Stomach (tissue), 9 donors: ENCODE data around the gene SETD9. TPM values are rescaled to one million over a fixed set of nuclear protein-coding genes. Genes with fewer than 3 reads are reported as not detected.

Source experiments
- DNase-seq, 2 donors: peaks; one replicate each; pipeline versions ENCODE4 v3.0.0 to v3.0.0-alpha.2; 2013 to 2019
- H3K27ac ChIP-seq, 5 donors: fragments of 200-600 bp in 4 of 5; sonication (generic) in 4 of 5; one replicate each; pipeline ENCODE4 v1.5.1; 2013 to 2019; ENCODE audit warnings: mild to moderate bottlenecking in 1 of 5, moderate library complexity in 1 of 5
- H3K27me3 ChIP-seq, 3 donors: fragments of 200-600 bp; sonication (generic); one replicate each; pipeline ENCODE4 v1.5.1; 2017 to 2019; ENCODE audit warnings: mixed run types in 1 of 3
- H3K36me3 ChIP-seq, 4 donors: fragments of 200-600 bp; sonication (generic); 1 replicate in 3 of 4; 2 replicates in 1 of 4; pipeline ENCODE4 v1.5.1; 2016 to 2019
- H3K4me1 ChIP-seq, 4 donors: fragments of 200-600 bp; sonication (generic); one replicate each; pipeline ENCODE4 v1.5.1; 2016 to 2019
- H3K4me3 ChIP-seq, 4 donors: fragments of 200-600 bp; sonication (generic) in 3 of 4; one replicate each; pipeline ENCODE4 v1.5.1; 2016 to 2019; ENCODE audit warnings: mild to moderate bottlenecking in 1 of 4
- H3K9me3 ChIP-seq, 4 donors: fragments of 200-600 bp; sonication (generic); one replicate each; pipeline ENCODE4 v1.5.1; 2016 to 2019
- CTCF ChIP-seq, 7 experiments: fragments of 450-650 bp in 4 of 7; fragments of 200-600 bp in 3 of 7; sonication (generic) in 3 of 7; IDR thresholded peaks; one replicate each; pipeline ENCODE4 v1.5.1; 2016 to 2019; ENCODE audit warnings: antibody characterized with exemption in 7 of 7, control low read depth in 2 of 7, mild to moderate bottlenecking in 1 of 7
- EP300 ChIP-seq: sonication (generic); formaldehyde crosslinking; IDR thresholded peaks from one replicate; pipeline ENCODE4 v1.6.1; 2017; ENCODE audit warnings: antibody characterized with exemption
- POLR2A ChIP-seq, 4 donors: fragments of 450-650 bp; IDR thresholded peaks; one replicate each; pipeline ENCODE4 v1.6.1; 2016; ENCODE audit warnings: antibody characterized with exemption in 4 of 4, control low read depth in 2 of 4, mild to moderate bottlenecking in 1 of 4, moderate library complexity in 1 of 4
- POLR2AphosphoS5 ChIP-seq, 3 donors: sonication (generic); formaldehyde crosslinking; IDR thresholded peaks; one replicate each; pipeline ENCODE4 v1.6.1; 2016; ENCODE audit warnings: antibody characterized with exemption in 3 of 3
- WGBS, 5 donors: extraction: QIAGEN DNeasy Blood & Tissue Kit in 3 of 5; methylation state at CpG; one replicate each; pipeline versions ENCODE4 v1.1.5 to v1.1.7; 2013 to 2018; 5-methylcytosine and 5-hydroxymethylcytosine counted together
- intact Hi-C: fragments of 100-400 bp; cut with DNase I; formaldehyde crosslinking; loops from one replicate; pipeline ENCODE4 v1.15.1; 2023; ENCODE audit warnings: low total_unique reads
- polyA plus RNA-seq, 3 donors: library from polyadenylated mRNA; stranded (reverse); fragments of 200-250 nt; gene quantifications; one replicate each; pipeline ENCODE4 v1.2.3, GENCODE V29; 2013
- total RNA-seq, 5 donors: library from RNA; depleted of rRNA; stranded (reverse); fragments of >200 nt; gene quantifications; one replicate each; pipeline versions ENCODE4 v1.1.0 to v1.2.3, GENCODE V29; 2014 to 2016
- donor health status: healthy with polysubstance abuse.
- donor health status: Bipolar disorder and iron deficiency.
- donor health status: healthy.

SETD9 gene
- total and polyA plus RNA-seq, 8 donors = 1.0 to 46.7 (median 9.4) TPM; not detected in 1

- Histone ChIP-seq H3K36me3 (no peaks in the 10 kb centered on the region), H3K4me3 (no peak overlapping the region), H3K9me3 (no peaks in the 10 kb centered on the region), H3K4me1 (no peaks in the 10 kb centered on the region), H3K27ac (no peak overlapping the region), H3K27me3 (peaks cover 0 to 32% (median 0%) of the 10 kb centered on the region in 3 donors)
- WGBS, 5 donors = 74 to 86% (median 76%) methylated on average over 4 of the region's 4 CpGs
- no peak for DNase-seq
- no peak for TF ChIP-seq POLR2AphosphoS5 (IDR thresholded peaks at IDR 0.05)
- no peak for TF ChIP-seq EP300
- TF ChIP-seq CTCF (IDR thresholded peaks at IDR 0.05) = no peak
- TF ChIP-seq POLR2A (IDR thresholded peaks at IDR 0.05) = no peak
- intact Hi-C loops = loop anchor here (10.0 kb wide), 1 partner anchor 55 kb away; the partner anchor contains the start of gene SETD9
These were observed 49.9 kb downstream of the SETD9 start for GRCh38 chr5:56959326-56959725.

- intact Hi-C loops = no loop called here
- TF ChIP-seq POLR2A (IDR thresholded peaks at IDR 0.05) = no peak
- no peak overlapping the region for H3K27ac ChIP-seq
- DNase-seq = no peak
- H3K4me3 ChIP-seq = no peak overlapping the region
- peaks cover 0 to 39% (median 5%) of the 10 kb centered on the region in 3 donors for H3K27me3 ChIP-seq
- H3K36me3 ChIP-seq = no peaks in the 10 kb centered on the region
- H3K4me1 ChIP-seq = no peaks in the 10 kb centered on the region
- WGBS, 5 donors = 84 to 90% (median 87%) methylated on average over 6 of the region's 6 CpGs
- H3K9me3 ChIP-seq = no peaks in the 10 kb centered on the region
These were observed 52.4 kb downstream of the SETD9 start for GRCh38 chr5:56961746-56962145.

- Histone ChIP-seq H3K27ac (no peak overlapping the region), H3K4me1 (no peaks in the 10 kb centered on the region), H3K9me3 (no peaks in the 10 kb centered on the region), H3K27me3 (peaks cover 0 to 44% (median 5%) of the 10 kb centered on the region in 3 donors), H3K36me3 (no peaks in the 10 kb centered on the region), H3K4me3 (no peak overlapping the region)
- TF ChIP-seq POLR2AphosphoS5 (IDR thresholded peaks at IDR 0.05) (no peak), CTCF (IDR thresholded peaks at IDR 0.05) (no peak), POLR2A (IDR thresholded peaks at IDR 0.05) (no peak), EP300 (no peak)
- no peak for DNase-seq
- WGBS, 5 donors = 28 to 56% (median 38%) methylated on average over 2 of the region's 2 CpGs
- intact Hi-C loops = no loop called here
These were observed 52.9 kb downstream of the SETD9 start for GRCh38 chr5:56962286-56962685.

GRCh38 chr5:56963246-56963645 is 53.9 kb downstream of the SETD9 start:
- Histone ChIP-seq H3K36me3 (no peaks in the 10 kb centered on the region), H3K4me3 (no peak overlapping the region), H3K4me1 (no peaks in the 10 kb centered on the region), H3K27ac (no peak overlapping the region), H3K9me3 (no peaks in the 10 kb centered on the region), H3K27me3 (peaks cover 0 to 45% (median 5%) of the 10 kb centered on the region in 3 donors)
- 67 to 77% (median 70%) methylated on average over 5 of the region's 5 CpGs for WGBS, 5 donors
- DNase-seq = no peak
- intact Hi-C loops = no loop called here
- TF ChIP-seq POLR2A (IDR thresholded peaks at IDR 0.05) = no peak
- no peak for TF ChIP-seq CTCF (IDR thresholded peaks at IDR 0.05)
- no peak for TF ChIP-seq EP300
- no peak for TF ChIP-seq POLR2AphosphoS5 (IDR thresholded peaks at IDR 0.05)

GRCh38 chr5:56964173-56964572 is 54.8 kb downstream of the SETD9 start:
- TF ChIP-seq CTCF (IDR thresholded peaks at IDR 0.05) = no peak
- TF ChIP-seq POLR2A (IDR thresholded peaks at IDR 0.05) = no peak
- no peak for TF ChIP-seq POLR2AphosphoS5 (IDR thresholded peaks at IDR 0.05)
- no peak for TF ChIP-seq EP300
- H3K4me1 ChIP-seq = no peaks in the 10 kb centered on the region
- DNase-seq = peak in 1 of 2 donors; percentile 18
- H3K36me3 ChIP-seq = no peaks in the 10 kb centered on the region
- H3K27me3 ChIP-seq = peaks cover 0 to 45% (median 5%) of the 10 kb centered on the region in 3 donors
- no peak overlapping the region for H3K27ac ChIP-seq
- intact Hi-C loops = no loop called here
- 44 to 74% (median 59%) methylated on average over 2 of the region's 2 CpGs for WGBS, 5 donors
- H3K9me3 ChIP-seq = no peaks in the 10 kb centered on the region
- H3K4me3 ChIP-seq = no peak overlapping the region
